SK-N-SH (cell line): ENCODE measurements around the gene KRTAP4-5.
"Not testable (repeated sequence)": the region's sequence is repeated elsewhere in the genome, so short reads cannot be mapped to it uniquely, and the experiment has no call there.

Experiments used
- CTCF ChIP-seq: fragments of 200-600 bp; sonication (generic); IDR thresholded peaks from 2 replicates; pipeline ENCODE4 v1.6.1; 2017; ENCODE audit warnings: antibody characterized with exemption, mild to moderate bottlenecking, moderate library complexity
- ELF1 ChIP-seq: IDR thresholded peaks from 2 replicates; pipeline ENCODE4 v1.4.0; 2012
- EP300 ChIP-seq, 2 experiments: IDR thresholded peaks; 2 replicates each; pipeline versions ENCODE4 v1.4.0 to v1.6.1; 2012; ENCODE audit warnings: borderline replicate concordance in 1 of 2, low read depth in 1 of 2, low read length in 1 of 2
- GABPA ChIP-seq: IDR thresholded peaks from 2 replicates; pipeline ENCODE4 v1.4.0; 2012; ENCODE audit warnings: low read depth, mild to moderate bottlenecking
- NFIC ChIP-seq: IDR thresholded peaks from 2 replicates; pipeline ENCODE4 v1.4.0; 2012; ENCODE audit warnings: borderline replicate concordance
- NRF1 ChIP-seq: IDR thresholded peaks from 2 replicates; pipeline ENCODE4 v1.6.1; 2012; ENCODE audit warnings: low read depth, mild to moderate bottlenecking, low read length
- POLR2AphosphoS5 ChIP-seq: IDR thresholded peaks from 2 replicates; pipeline ENCODE4 v1.6.1; 2012; ENCODE audit warnings: low read depth, low read length
- RAD21 ChIP-seq: IDR thresholded peaks from 2 replicates; pipeline ENCODE4 v1.6.1; 2012; ENCODE audit warnings: mild to moderate bottlenecking, low read length
- REST ChIP-seq: IDR thresholded peaks from 2 replicates; pipeline ENCODE4 v1.6.1; 2012; ENCODE audit warnings: mild to moderate bottlenecking, low read depth, low read length, moderate library complexity
- RFX5 ChIP-seq: IDR thresholded peaks from 2 replicates; pipeline ENCODE4 v1.6.1; 2012; ENCODE audit warnings: mild to moderate bottlenecking, improper control_type of control experiment, low read length
- TAF1 ChIP-seq: IDR thresholded peaks from 2 replicates; pipeline ENCODE4 v1.6.1; 2012; ENCODE audit warnings: low read depth, mild to moderate bottlenecking, low read length, moderate library complexity, borderline replicate concordance
- TCF12 ChIP-seq: IDR thresholded peaks from 2 replicates; pipeline ENCODE4 v1.4.0; 2012
- USF1 ChIP-seq: IDR thresholded peaks from 2 replicates; pipeline ENCODE4 v1.4.0; 2012; ENCODE audit warnings: low read depth, borderline replicate concordance
- YY1 ChIP-seq: IDR thresholded peaks from 2 replicates; pipeline ENCODE4 v1.4.0; 2012; ENCODE audit warnings: low read depth, mild to moderate bottlenecking

GRCh38 chr17:41123292-41123990 lies 26.2 kb downstream of the KRTAP4-5 start:
- not testable (repeated sequence) for TF ChIP-seq NFIC; CTCF; RAD21; TCF12; TAF1; USF1; ELF1; GABPA; RFX5; REST; POLR2AphosphoS5; NRF1; YY1; EP300 (IDR thresholded peaks at IDR 0.05; ENCODE audit: borderline replicate concordance in 1 of 2, low read depth in 1 of 2, low read length in 1 of 2)
